ENCODE measurements around the gene HOXB8.

DNA sequence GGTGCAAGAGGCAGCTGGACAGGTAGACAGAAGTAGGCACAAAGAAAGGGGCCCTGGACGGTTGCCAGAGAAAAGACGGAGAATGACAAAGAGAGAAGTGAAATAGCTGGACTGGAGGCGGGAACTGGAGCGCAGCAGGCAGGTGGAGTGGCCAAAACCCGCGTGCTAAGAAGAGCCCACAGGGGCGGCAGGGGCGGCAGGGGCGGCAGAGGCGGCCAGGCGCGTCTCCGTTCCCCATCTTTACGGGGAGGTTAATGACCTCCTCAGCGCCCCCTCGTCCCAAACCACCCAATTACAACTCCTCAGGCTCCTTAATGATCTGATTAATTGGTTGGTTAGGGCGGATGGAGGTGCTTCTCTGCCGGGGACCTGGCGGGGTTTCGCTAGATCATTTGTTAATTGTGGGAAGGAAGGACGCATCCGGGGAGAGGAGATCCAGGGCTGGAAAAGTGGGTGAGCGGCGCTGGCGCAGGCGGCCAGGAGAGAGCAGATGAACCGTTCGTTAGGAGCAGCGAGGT, 26.5 kb upstream of the HOXB8 start:
- TF ChIP-seq, protein P1, sequence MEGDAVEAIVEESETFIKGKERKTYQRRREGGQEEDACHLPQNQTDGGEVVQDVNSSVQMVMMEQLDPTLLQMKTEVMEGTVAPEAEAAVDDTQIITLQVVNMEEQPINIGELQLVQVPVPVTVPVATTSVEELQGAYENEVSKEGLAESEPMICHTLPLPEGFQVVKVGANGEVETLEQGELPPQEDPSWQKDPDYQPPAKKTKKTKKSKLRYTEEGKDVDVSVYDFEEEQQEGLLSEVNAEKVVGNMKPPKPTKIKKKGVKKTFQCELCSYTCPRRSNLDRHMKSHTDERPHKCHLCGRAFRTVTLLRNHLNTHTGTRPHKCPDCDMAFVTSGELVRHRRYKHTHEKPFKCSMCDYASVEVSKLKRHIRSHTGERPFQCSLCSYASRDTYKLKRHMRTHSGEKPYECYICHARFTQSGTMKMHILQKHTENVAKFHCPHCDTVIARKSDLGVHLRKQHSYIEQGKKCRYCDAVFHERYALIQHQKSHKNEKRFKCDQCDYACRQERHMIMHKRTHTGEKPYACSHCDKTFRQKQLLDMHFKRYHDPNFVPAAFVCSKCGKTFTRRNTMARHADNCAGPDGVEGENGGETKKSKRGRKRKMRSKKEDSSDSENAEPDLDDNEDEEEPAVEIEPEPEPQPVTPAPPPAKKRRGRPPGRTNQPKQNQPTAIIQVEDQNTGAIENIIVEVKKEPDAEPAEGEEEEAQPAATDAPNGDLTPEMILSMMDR (IDR thresholded peaks at IDR 0.05): no peak
- TF ChIP-seq POLR2A (IDR thresholded peaks at IDR 0.05): no peak

Measured in prostate gland (tissue), 2 donors.